ENCODE results near the gene SLC22A23.

DNA sequence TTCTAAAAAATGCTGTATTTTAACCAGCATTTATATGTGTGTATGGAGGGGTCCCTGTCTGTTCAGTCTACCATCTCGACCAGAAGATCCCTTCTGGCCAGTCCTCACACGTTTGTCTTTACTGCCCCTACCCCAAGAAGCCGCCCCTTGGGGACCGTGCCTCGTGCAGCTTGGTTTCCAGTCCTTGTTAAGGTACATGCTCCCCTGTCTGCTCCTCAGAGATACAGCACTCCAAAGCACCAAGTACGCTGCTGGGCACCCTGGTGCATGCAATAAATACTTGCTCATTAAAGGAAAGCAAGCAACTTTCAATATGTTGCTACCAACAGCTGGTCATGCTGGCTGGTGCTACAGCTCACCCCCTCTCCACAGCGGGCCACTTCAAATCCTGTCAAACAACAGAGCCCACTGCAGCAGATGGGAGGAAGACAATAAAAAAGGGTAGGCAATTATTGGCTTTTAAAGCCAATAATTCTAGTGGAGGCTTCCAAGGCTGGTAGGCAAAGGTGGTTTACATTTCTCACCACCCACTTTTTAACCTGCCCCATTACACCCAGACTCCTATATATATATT lies 136.5 kb downstream of the SLC22A23 start:
- TF ChIP-seq POLR2AphosphoS5 (IDR thresholded peaks at IDR 0.05; ENCODE audit: low read depth, low read length): no peak
- no peak for TF ChIP-seq POLR2A (IDR thresholded peaks at IDR 0.05; ENCODE audit: low read depth, low read length)
- no peak for TF ChIP-seq TAF1 (IDR thresholded peaks at IDR 0.05; ENCODE audit: borderline replicate concordance, low read depth, low read length)

Measured in GM12892 (cell line).